PC-3 (cell line): ENCODE data around the gene RPL29.

Source experiments
- CTCF ChIP-seq: fragments of 300-600 bp; sonication (generic); conservative IDR thresholded peaks from 2 replicates; pipeline ENCODE4 v1.5.1; 2017; ENCODE audit warnings: antibody characterized with exemption, low read depth, mild to moderate bottlenecking, low read length
- EZH2 ChIP-seq: fragments of 300-600 bp; sonication (generic); IDR thresholded peaks from one replicate; pipeline ENCODE4 v1.6.1; 2017; ENCODE audit warnings: antibody characterized with exemption, mild to moderate bottlenecking, low read length; ENCODE audit not compliant: unreplicated experiment
- EZH2phosphoT487 ChIP-seq: fragments of 300-600 bp; sonication (generic); IDR thresholded peaks from 2 replicates; pipeline ENCODE4 v1.6.1; 2018; ENCODE audit warnings: mild to moderate bottlenecking, antibody characterized with exemption, low read length, borderline replicate concordance

- TF ChIP-seq EZH2phosphoT487 (no peak), CTCF (no peak), EZH2 (no peak)
These were observed 11.4 kb downstream of the RPL29 start for GRCh38 chr3:51984269-51984647.
